Heart left ventricle (tissue), 16 donors: ENCODE measurements around the gene CCM2L. TPM values are rescaled to one million over a fixed set of nuclear protein-coding genes. Genes with fewer than 3 reads are reported as not detected.

Experiments used
- ATAC-seq, 4 donors: fragments of 200-7000 bp; cut with Tn5 transposase; one replicate each; pipeline ENCODE4 v1.9.1; 2020 to 2022; ENCODE audit warnings: moderate library complexity in 4 of 4, mild to moderate bottlenecking in 3 of 4, moderate number of reproducible peaks in 1 of 4
- DNase-seq, 5 donors: peaks; one replicate each; pipeline ENCODE4 v3.0.0-alpha.2; 2020
- H3K27ac ChIP-seq, 12 donors: fragments of 200-600 bp; sonication (generic) in 4 of 12; one replicate each; pipeline versions ENCODE4 v1.5.0 to v1.8.0; 2016 to 2022; ENCODE audit warnings: mild to moderate bottlenecking in 2 of 12
- H3K27me3 ChIP-seq, 9 donors: fragments of 200-600 bp; sonication (generic) in 2 of 9; one replicate each; pipeline versions ENCODE4 v1.5.1 to v1.8.0; 2016 to 2022; ENCODE audit warnings: mild to moderate bottlenecking in 3 of 9
- H3K36me3 ChIP-seq, 9 donors: fragments of 200-600 bp; sonication (generic) in 2 of 9; one replicate each; pipeline versions ENCODE4 v1.5.0 to v1.8.0; 2018 to 2022; ENCODE audit warnings: mild to moderate bottlenecking in 2 of 9
- H3K4me1 ChIP-seq, 12 donors: fragments of 200-600 bp; sonication (generic) in 4 of 12; one replicate each; pipeline versions ENCODE4 v1.5.0 to v1.8.0; 2016 to 2022; ENCODE audit warnings: mild to moderate bottlenecking in 3 of 12
- H3K4me3 ChIP-seq, 12 donors: fragments of 200-600 bp; sonication (generic) in 4 of 12; one replicate each; pipeline versions ENCODE4 v1.5.0 to v1.8.0; 2017 to 2022; ENCODE audit warnings: mild to moderate bottlenecking in 9 of 12, moderate library complexity in 4 of 12
- H3K9me3 ChIP-seq, 12 donors: fragments of 200-600 bp; sonication (generic) in 4 of 12; one replicate each; pipeline versions ENCODE4 v1.5.0 to v1.8.0; 2016 to 2022; ENCODE audit warnings: mild to moderate bottlenecking in 1 of 12
- POLR2A ChIP-seq, 2 donors: fragments of 450-650 bp; IDR thresholded peaks; one replicate each; pipeline ENCODE4 v1.6.1; 2017; ENCODE audit warnings: antibody characterized with exemption in 2 of 2, mild to moderate bottlenecking in 2 of 2, moderate library complexity in 2 of 2
- WGBS, 4 donors: extraction: QIAGEN DNeasy Blood & Tissue Kit in 2 of 4; methylation state at CpG; one replicate each; pipeline versions ENCODE4 v1.1.5 to v1.1.7; 2013 to 2018; 5-methylcytosine and 5-hydroxymethylcytosine counted together
- intact Hi-C, 10 donors: fragments of 100-400 bp; cut with DNase I; formaldehyde crosslinking; loops; one replicate each; pipeline versions ENCODE4 v1.11.1 to v1.14.2; 2022
- polyA plus RNA-seq, 2 donors: library from polyadenylated mRNA; stranded (reverse); fragments of 200-250 nt; gene quantifications; one replicate each; pipeline ENCODE4 v1.2.3, GENCODE V29; 2013
- total RNA-seq, 9 donors: library from RNA; depleted of rRNA in 2 of 9; stranded (reverse); fragments of >200 nt in 2 of 9; fragmentation: NEBNext Ultra II Directional in 3 of 9; extraction: Animal tissue kit (Norgen Biotek cat#: 25700) in 3 of 9; gene quantifications; one replicate each; pipeline versions ENCODE4 v1.1.0 to v1.2.4, GENCODE V29; 2016 to 2023
- TF ChIP-seq, protein P1 (sequence below), 12 donors: fragments of 200-600 bp; sonication (generic) in 4 of 12; IDR thresholded peaks; one replicate each; pipeline versions ENCODE4 v1.5.0 to v1.8.0; 2018 to 2022; ENCODE audit warnings: antibody characterized with exemption in 12 of 12, mild to moderate bottlenecking in 5 of 12
- donor health status: ischemic (EF 13 %, LVEDD 7.1; RV severe dilation, severe dysfunction).
- donor health status: healthy with polysubstance abuse.
- donor health status: DM: no; HTN: yes; CAD: no.
- donor health status: DM: no; HTN: no; CAD: no.
- donor health status: ischemic (EF 25% LVEDD 6.9; RV normal size, moderate dysfunction).
- donor health status: ischemic (EF 25% LVEDD 5.7; RV mildly dilated, moderate dysfunction).
- donor health status: healthy.
- donor health status: DM: yes; HTN: yes; CAD: no.
- donor health status: ischemic (EF 35%, LVEDD 5.7; RV mildly dilated, moderate dysfunction).
- donor health status: nonischemic (EF 11% LVEDD 7.7; RV severe dilation, severe dysfunction).
- donor health status: DM: yes; HTN: yes; CAD: no.
- donor health status: PGD.
- donor health status: ischemic (EF 29% LVEDD 5.4; RV normal size, mild dysfunction).
- donor health status: nonischemic (EF 23%, LVEDD 6.1; RV moderate dilation, normal function).

Gene CCM2L
- total and polyA plus RNA-seq, 11 donors = 3.4 to 14.8 (median 9.6) TPM

- DNase-seq (no peak), ATAC-seq (no peak)
- Histone ChIP-seq H3K27me3 (peaks cover 0 to 17% (median 0%) of the 10 kb centered on the region in 9 donors), H3K27ac (peak overlapping the region in 11 of 12 donors; percentile 57 to 97 (median 88)), H3K36me3 (peaks cover 0 to 7% (median 0%) of the 10 kb centered on the region in 9 donors), H3K4me1 (peaks cover 3 to 57% (median 27%) of the 10 kb centered on the region in 12 donors), H3K4me3 (peak overlapping the region in 9 of 12 donors; percentile 24 to 70 (median 57)), H3K9me3 (no peaks in the 10 kb centered on the region)
- intact Hi-C loops = no loop called here
- 72 to 79% (median 75%) methylated on average over 5 of the region's 5 CpGs for WGBS, 4 donors
- TF ChIP-seq, protein P1, sequence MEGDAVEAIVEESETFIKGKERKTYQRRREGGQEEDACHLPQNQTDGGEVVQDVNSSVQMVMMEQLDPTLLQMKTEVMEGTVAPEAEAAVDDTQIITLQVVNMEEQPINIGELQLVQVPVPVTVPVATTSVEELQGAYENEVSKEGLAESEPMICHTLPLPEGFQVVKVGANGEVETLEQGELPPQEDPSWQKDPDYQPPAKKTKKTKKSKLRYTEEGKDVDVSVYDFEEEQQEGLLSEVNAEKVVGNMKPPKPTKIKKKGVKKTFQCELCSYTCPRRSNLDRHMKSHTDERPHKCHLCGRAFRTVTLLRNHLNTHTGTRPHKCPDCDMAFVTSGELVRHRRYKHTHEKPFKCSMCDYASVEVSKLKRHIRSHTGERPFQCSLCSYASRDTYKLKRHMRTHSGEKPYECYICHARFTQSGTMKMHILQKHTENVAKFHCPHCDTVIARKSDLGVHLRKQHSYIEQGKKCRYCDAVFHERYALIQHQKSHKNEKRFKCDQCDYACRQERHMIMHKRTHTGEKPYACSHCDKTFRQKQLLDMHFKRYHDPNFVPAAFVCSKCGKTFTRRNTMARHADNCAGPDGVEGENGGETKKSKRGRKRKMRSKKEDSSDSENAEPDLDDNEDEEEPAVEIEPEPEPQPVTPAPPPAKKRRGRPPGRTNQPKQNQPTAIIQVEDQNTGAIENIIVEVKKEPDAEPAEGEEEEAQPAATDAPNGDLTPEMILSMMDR (IDR thresholded peaks at IDR 0.05) = no peak
- no peak for TF ChIP-seq POLR2A (IDR thresholded peaks at IDR 0.05)
These were observed 2.0 kb downstream of the CCM2L start for GRCh38 chr20:32012159-32012688.

DNA sequence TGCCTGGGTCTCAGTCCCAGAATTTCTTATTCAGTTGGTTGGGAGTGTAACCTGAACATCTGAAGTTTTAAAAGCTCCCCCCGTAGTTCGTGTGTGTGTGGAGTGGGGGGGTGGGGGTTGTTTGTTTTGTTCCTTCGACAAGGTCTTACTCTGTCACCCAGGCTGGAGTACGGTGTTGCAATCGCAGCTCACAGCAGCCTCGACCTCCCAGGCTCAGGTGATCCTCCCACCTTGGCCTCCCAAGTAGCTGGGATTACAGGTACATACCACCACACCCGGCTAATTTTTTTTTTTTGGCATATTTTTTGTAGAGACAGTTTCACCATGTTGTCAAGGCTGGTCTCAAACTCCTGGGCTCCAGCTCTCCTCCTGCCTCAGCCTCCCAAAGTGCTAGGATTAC, 3.1 kb downstream of the CCM2L start:
- TF ChIP-seq, protein P1 (IDR thresholded peaks at IDR 0.05) = no peak
- TF ChIP-seq POLR2A (IDR thresholded peaks at IDR 0.05) = no peak
- 76 to 85% (median 83%) methylated on average over 7 of the region's 7 CpGs for WGBS, 4 donors
- no peak for DNase-seq
- H3K4me1 ChIP-seq = peaks cover 0 to 54% (median 18%) of the 10 kb centered on the region in 12 donors
- H3K27ac ChIP-seq = peak overlapping the region in 2 of 12 donors; percentile 38 to 90
- peaks cover 0 to 27% (median under 1%) of the 10 kb centered on the region in 9 donors for H3K27me3 ChIP-seq
- peak overlapping the region in 2 of 12 donors; percentile 57 to 70 for H3K4me3 ChIP-seq
- no peaks in the 10 kb centered on the region for H3K9me3 ChIP-seq
- ATAC-seq = no peak
- peaks cover 0 to 7% (median 0%) of the 10 kb centered on the region in 9 donors for H3K36me3 ChIP-seq
- intact Hi-C loops = no loop called here

DNA sequence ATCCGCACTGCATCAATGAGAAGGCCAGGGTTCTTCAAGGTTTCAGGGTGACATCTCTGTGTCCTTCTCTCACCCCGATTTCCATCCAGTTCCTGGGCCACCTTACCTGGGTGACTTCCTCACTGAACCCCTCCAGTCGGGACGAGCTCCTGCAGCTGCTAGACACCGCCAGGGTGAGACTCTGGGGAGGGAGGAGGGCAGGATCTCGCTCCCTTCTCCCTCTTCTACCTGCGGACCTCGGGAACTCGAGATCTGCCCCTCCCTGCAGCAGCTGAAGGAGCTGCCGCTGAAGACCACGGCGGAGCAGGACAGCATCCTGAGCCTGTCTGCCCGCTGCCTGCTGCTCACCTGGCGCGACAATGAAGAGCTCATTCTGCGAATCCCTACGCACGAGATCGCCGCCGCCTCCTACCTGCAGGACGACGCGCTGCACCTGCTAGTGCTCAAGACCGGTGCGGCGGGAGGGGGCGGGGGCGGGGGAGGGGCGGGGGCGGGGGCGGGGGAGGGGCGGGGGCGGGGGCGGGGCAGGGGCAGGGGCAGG, 7.5 kb downstream of the CCM2L start:
- Histone ChIP-seq H3K4me3 (no peak overlapping the region), H3K27ac (no peak overlapping the region), H3K27me3 (peaks cover 0 to 69% (median 32%) of the 10 kb centered on the region in 9 donors), H3K36me3 (peaks cover 0 to 7% (median 0%) of the 10 kb centered on the region in 9 donors), H3K9me3 (no peaks in the 10 kb centered on the region), H3K4me1 (peaks cover 0 to 45% (median 14%) of the 10 kb centered on the region in 12 donors)
- no peak for DNase-seq
- ATAC-seq = no peak
- WGBS, 4 donors = 26 to 43% (median 35%) methylated on average over 27 to 34 of the region's 35 CpGs
- TF ChIP-seq, protein P1 (IDR thresholded peaks at IDR 0.05) = no peak
- TF ChIP-seq POLR2A (IDR thresholded peaks at IDR 0.05) = no peak
- intact Hi-C loops = no loop called here

- peak overlapping the region in 9 of 12 donors; percentile 32 to 68 (median 57) for H3K27ac ChIP-seq
- WGBS, 4 donors = 2 to 5% (median 3%) methylated on average over 39 to 67 of the region's 67 CpGs
- DNase-seq (peak; percentile 58 to 76 (median 67)), ATAC-seq (peak in 3 of 4 donors; percentile 72 to 85 (median 81))
- TF ChIP-seq POLR2A (IDR thresholded peaks at IDR 0.05) = peak in 1 of 2 donors; percentile 70
- TF ChIP-seq, protein P1 (IDR thresholded peaks at IDR 0.05) = no peak
- peaks cover 0 to 70% (median 33%) of the 10 kb centered on the region in 9 donors for H3K27me3 ChIP-seq
- no peaks in the 10 kb centered on the region for H3K9me3 ChIP-seq
- peak overlapping the region; percentile 23 to 67 (median 54) for H3K4me3 ChIP-seq
- peaks cover 0 to 7% (median 0%) of the 10 kb centered on the region in 9 donors for H3K36me3 ChIP-seq
- H3K4me1 ChIP-seq = peaks cover 0 to 42% (median 14%) of the 10 kb centered on the region in 12 donors
- intact Hi-C loops = no loop called here
These were observed 8.3 kb downstream of the CCM2L start for GRCh38 chr20:32018269-32019155.
